Osteoblast (primary cell): Measurements from ENCODE around the gene CDK5RAP2. TPM values are rescaled to one million over a fixed set of nuclear protein-coding genes. Genes with fewer than 3 reads are reported as not detected.

Source experiments
- DNase-seq: peaks from one replicate; pipeline ENCODE4 v3.0.0; 2011; ENCODE audit warnings: low spot score, mixed read lengths; ENCODE audit not compliant: insufficient read length; ENCODE audit errors: missing footprints
- H2AFZ ChIP-seq: 2 replicates; pipeline ENCODE4 v1.6.0; 2011; ENCODE audit warnings: mild to moderate bottlenecking, low read length
- H3K27ac ChIP-seq: 2 replicates; pipeline ENCODE4 v1.5.1; 2011; ENCODE audit warnings: mild to moderate bottlenecking, low read depth, low read length, moderate library complexity
- H3K27me3 ChIP-seq: 2 replicates; pipeline ENCODE4 v1.6.0; 2012; ENCODE audit warnings: mild to moderate bottlenecking, control low read depth, inconsistent platforms, low read length, moderate library complexity; ENCODE audit not compliant: insufficient read depth
- H3K36me3 ChIP-seq: 2 replicates; pipeline ENCODE4 v1.5.1; 2011; ENCODE audit warnings: mild to moderate bottlenecking, low read length, control low read depth, moderate library complexity; ENCODE audit not compliant: insufficient read depth
- H3K4me1 ChIP-seq: 2 replicates; pipeline ENCODE4 v1.5.1; 2011; ENCODE audit warnings: mild to moderate bottlenecking, low read length, control low read depth, moderate library complexity; ENCODE audit not compliant: insufficient read depth
- H3K4me2 ChIP-seq: 2 replicates; pipeline ENCODE4 v1.6.0; 2011; ENCODE audit warnings: mild to moderate bottlenecking, low read length; ENCODE audit not compliant: insufficient read depth
- H3K4me3 ChIP-seq: fragments of 200-600 bp; sonication (generic); 3 replicates; pipeline ENCODE4 v1.5.1; 2012; ENCODE audit warnings: mild to moderate bottlenecking, low read length, inconsistent platforms; ENCODE audit not compliant: insufficient read depth
- H3K79me2 ChIP-seq: 2 replicates; pipeline ENCODE4 v1.6.0; 2012; ENCODE audit warnings: mild to moderate bottlenecking, low read length, control low read depth, inconsistent platforms; ENCODE audit not compliant: insufficient read depth
- H3K9me3 ChIP-seq: 2 replicates; pipeline ENCODE4 v1.5.1; 2011; ENCODE audit warnings: low read depth, low read length, control low read depth
- H4K20me1 ChIP-seq: 2 replicates; pipeline ENCODE4 v1.6.0; 2012; ENCODE audit warnings: mild to moderate bottlenecking, low read length, control low read depth; ENCODE audit not compliant: insufficient read depth
- CTCF ChIP-seq: IDR thresholded peaks from 2 replicates; pipeline ENCODE4 v1.5.1; 2011; ENCODE audit warnings: mild to moderate bottlenecking, low read depth, low read length, moderate library complexity; ENCODE audit errors: extremely low read depth
- total RNA-seq: library from RNA; depleted of rRNA; stranded (reverse); fragments of >200 nt; gene quantifications from 2 replicates; pipeline ENCODE4 v1.2.3, GENCODE V29; 2012

Gene CDK5RAP2
- total RNA-seq, 1 donor: 59.7 TPM

DNA sequence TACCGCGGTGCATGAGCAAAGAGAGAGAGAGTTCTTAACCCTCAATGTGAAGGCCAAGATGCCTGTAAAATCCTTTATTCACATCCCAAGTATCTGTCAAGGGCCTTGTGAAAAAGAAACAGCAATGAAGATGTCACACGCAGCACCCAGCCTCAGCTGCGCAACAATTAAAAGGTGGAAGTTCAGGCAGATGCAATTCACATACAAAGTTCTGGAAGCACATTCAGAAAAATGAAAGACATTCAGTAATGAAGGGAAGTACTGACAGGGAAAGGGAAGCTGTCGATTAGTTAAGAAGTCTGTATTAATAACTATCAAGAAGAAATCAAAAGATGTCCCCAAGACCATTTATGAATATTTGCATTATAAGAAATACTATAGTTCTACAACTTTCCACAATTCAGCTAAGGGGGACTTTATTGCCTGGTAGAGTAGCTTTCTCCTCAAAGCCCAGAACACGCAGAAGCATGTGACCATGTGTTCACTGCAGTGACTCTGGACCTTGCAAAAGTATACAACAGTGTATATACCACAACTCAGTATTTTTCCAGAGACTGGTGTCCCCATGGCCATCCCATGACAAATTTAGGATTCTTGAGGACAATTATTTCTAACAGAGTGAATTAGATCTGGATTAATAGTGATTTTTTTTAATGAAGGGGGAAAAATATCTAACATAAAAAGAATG lies 137.5 kb downstream of the CDK5RAP2 start:
- H3K27ac ChIP-seq: peak overlapping the region; percentile 97
- peak overlapping the region; percentile 38 for H3K4me2 ChIP-seq
- H3K79me2 ChIP-seq: no peaks in the 10 kb centered on the region

DNA sequence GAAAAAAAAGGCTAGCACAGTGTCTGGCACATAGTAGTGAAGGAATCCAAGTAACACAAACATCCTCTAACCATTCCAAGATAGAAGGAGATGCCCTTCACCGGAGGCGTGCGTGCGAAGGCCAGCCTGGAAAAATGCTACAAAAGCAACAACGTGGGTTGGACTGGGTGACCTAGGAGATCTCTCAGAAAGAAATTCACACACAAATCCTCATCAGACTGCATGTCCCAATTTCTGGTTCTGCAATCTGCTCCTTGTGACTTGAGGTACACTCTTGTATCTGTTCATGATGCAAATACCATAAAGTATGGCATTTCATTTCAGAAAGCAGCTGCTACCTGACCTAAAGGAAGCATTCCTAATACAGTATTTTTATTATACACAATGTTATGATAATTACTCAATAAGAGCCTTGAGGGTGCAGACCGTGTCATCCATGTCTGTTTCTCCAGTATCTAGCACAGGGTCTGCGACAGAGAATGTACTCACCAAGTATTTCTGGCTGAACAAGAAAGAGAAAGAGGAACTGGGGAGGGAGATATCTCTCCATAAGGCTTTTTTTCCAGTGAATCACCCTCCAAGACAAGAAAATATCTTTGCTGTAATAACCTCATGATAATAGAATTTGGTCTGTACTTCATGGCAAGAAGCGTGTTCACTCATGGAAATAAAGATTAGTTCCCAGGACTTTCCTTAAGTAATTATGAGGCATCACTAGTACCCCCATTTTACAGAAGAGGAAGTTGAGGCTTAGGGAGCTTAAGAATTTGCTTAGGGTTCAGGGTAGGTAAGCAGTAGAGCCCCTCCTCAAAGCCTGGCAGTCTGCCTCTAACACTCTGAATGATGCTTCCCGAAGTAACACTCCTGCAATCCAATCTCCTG lies 138.3 kb downstream of the CDK5RAP2 start:
- no peaks in the 10 kb centered on the region for H4K20me1 ChIP-seq
- no peaks in the 10 kb centered on the region for H3K9me3 ChIP-seq
- peak overlapping the region; percentile 97 for H3K27ac ChIP-seq
- peaks cover 57% of the 10 kb centered on the region for H3K36me3 ChIP-seq
- H3K4me3 ChIP-seq: no peak overlapping the region
- H3K27me3 ChIP-seq: no peaks in the 10 kb centered on the region
- TF ChIP-seq CTCF: no peak
- DNase-seq: peak; percentile 73
- peaks cover 4% of the 10 kb centered on the region for H3K79me2 ChIP-seq
- H3K4me2 ChIP-seq: peak overlapping the region; percentile 39
- H2AFZ ChIP-seq: no peak overlapping the region
- peaks cover 58% of the 10 kb centered on the region for H3K4me1 ChIP-seq

More for the DNA sequence above, 137.5 kb downstream of the CDK5RAP2 start:
- DNase-seq: no peak
- Histone ChIP-seq H2AFZ (no peak overlapping the region), H4K20me1 (no peaks in the 10 kb centered on the region), H3K9me3 (no peaks in the 10 kb centered on the region), H3K36me3 (peaks cover 59% of the 10 kb centered on the region), H3K27me3 (no peaks in the 10 kb centered on the region), H3K4me1 (peaks cover 53% of the 10 kb centered on the region), H3K4me3 (no peak overlapping the region)
- no peak for TF ChIP-seq CTCF

DNA sequence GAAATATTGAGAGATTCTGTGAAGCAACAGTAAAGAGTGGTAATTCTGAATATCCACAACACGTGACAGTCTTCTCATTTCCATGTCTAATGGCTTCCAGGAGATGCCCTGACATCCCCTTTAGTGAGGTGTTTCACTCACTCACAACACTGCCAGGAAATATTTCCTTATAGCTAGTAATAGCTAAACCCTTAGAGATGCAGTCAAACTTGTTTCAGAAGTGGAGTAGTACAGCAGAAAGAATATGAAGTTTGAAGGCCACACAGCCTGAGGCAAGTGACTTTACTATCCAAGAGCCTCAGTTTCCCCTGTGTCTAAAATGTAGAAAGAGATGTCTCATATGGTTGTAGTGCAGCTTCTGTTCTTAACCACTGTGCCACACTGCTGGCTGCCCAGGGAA lies 139.2 kb downstream of the CDK5RAP2 start:
- no peak for TF ChIP-seq CTCF
- Histone ChIP-seq H3K27me3 (no peaks in the 10 kb centered on the region), H3K27ac (peak overlapping the region; percentile 97), H3K79me2 (peaks cover 4% of the 10 kb centered on the region), H3K36me3 (peaks cover 50% of the 10 kb centered on the region), H4K20me1 (no peaks in the 10 kb centered on the region), H2AFZ (no peak overlapping the region), H3K4me3 (no peak overlapping the region), H3K4me1 (peaks cover 58% of the 10 kb centered on the region), H3K4me2 (peak overlapping the region; percentile 39), H3K9me3 (no peaks in the 10 kb centered on the region)
- no peak for DNase-seq

DNA sequence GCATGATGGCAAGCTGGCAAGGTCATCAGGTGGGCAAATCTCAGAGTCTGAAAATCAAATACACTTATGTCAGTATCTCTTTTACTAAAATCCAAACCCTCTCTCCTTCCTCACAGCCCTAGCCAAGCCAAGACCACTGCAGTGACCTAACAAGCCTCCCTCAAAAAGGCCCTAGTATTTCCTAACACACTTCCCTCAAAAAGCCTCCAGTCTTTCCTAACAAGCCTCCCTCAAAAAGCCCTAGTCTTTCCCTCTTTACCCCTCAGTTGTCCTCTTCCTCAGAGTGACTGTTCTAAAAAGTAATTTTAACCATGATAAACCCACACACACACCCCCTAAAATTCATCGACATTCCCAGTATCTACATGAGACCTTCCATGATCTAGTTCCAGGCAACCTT lies 140.0 kb downstream of the CDK5RAP2 start:
- no peak overlapping the region for H3K4me3 ChIP-seq
- H3K79me2 ChIP-seq: peaks cover 4% of the 10 kb centered on the region
- H2AFZ ChIP-seq: no peak overlapping the region
- peak overlapping the region; percentile 97 for H3K27ac ChIP-seq
- no peak for TF ChIP-seq CTCF
- no peaks in the 10 kb centered on the region for H4K20me1 ChIP-seq
- H3K36me3 ChIP-seq: peaks cover 51% of the 10 kb centered on the region
- H3K4me2 ChIP-seq: no peak overlapping the region
- H3K27me3 ChIP-seq: no peaks in the 10 kb centered on the region
- H3K4me1 ChIP-seq: peaks cover 63% of the 10 kb centered on the region
- no peaks in the 10 kb centered on the region for H3K9me3 ChIP-seq
- DNase-seq: no peak
